Measurements from ENCODE around the gene PRM1.

PRM1 gene

GRCh38 chr16:11273721-11274324, 7.3 kb downstream of the PRM1 start:
- no peak for DNase-seq (ENCODE audit: low read depth in 3 of 3)

DNA sequence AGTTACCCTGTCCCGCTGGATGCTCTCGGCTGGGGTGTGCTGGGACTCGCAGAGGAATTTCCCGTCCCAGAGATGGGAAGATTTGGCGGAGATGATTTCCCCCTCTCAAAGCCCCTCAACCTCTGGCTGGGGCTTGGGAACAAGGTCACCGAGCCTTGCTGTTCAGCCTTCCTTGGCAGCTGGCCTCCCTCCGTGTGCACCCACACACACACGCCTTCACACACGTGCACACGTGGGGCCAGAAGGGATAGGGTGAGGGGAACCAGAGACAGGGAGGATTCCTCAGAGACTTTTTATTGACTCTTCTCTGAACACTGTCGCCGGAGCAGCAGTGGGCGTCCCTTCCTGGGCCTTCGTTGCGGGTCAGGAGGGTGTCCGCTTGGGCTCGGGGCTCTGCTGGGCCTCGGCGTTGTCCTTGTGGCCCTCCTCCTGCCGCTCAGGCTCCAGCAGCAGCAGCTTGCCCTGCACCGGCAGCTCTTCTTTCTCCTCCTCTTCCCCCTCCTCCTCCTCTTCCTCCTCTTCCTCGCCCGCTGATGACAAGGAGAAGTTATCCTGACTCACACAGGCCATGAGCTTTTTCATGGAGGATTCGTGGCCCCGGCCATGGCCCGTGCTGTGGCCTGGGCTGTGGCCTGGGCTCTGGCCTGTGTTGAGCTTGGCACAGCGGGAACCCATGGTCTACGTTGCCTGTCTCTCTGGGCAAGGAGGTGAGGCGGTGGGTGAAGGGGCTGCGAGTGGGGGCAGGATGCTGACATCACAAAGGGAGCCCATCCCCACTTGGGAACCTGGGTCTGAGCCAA, 8.0 kb downstream of the PRM1 start, which contains the start of gene PRM3:
PRM3 (minus strand) TSS at position 709 of the 800 bp plus-strand sequence; CDS start at position 675, 34 bp downstream.
- no peak for DNase-seq (ENCODE audit: low read depth in 3 of 3)

GRCh38 chr16:11272484-11272883, 8.6 kb downstream of the PRM1 start:
- DNase-seq (ENCODE audit: low read depth in 3 of 3), result no peak

DNA sequence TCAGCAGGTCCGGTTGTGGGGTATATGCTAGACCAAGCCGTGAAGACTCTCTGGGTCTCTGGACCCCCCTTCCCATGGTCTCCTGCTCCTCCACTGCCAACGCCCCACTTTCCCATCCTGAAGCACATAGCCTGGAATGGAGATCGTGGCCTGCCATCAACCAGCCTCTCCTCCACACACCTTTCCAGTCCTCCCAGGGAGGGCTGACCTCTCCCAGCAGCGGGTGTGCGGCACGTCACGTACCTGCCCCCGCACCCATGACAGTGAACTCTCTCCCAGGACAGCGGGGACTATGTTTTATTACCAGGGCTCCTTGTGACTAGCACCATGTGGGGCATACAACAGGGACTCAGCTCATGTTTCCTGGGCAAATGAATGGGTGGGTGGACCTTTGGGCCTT, 9.5 kb downstream of the PRM1 start:
- DNase-seq (ENCODE audit: low read depth in 3 of 3), result no peak

GRCh38 chr16:11270602-11271162, 10.4 kb downstream of the PRM1 start:
- DNase-seq (ENCODE audit: low read depth in 3 of 3), result no peak

DNA sequence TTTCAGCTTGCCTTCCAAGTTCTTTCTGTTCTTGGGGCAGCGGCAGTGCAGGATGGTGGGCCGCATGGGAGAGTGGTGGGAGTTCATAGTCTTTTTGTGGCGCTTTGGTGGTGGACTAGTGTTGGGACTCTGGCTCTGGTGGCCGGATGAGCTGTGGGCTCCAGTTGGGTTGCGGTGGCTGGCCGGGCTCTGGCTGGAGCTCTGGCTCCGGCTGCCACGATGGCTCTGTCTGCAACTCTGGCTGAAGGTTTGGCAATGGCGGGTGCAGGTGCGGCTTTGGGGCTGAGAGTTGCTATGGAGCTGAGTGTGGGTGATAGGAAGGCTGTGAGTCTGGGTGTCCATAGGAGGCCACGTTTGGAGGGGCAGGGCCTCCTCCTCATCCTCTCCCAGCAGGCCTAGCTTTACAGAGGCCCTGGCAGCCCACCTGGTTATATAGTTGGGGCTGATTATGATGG, 12.2 kb downstream of the PRM1 start, which contains the start of gene TNP2:
TNP2 (minus strand) TSS at position 405 of the 455 bp plus-strand sequence; CDS start at position 342, 63 bp downstream.
- DNase-seq (ENCODE audit: low read depth in 3 of 3), result no peak

GRCh38 chr16:11265124-11265523, 16.0 kb downstream of the PRM1 start:
- no peak for DNase-seq (ENCODE audit: low read depth in 3 of 3)

GRCh38 chr16:11264155-11264832, 16.8 kb downstream of the PRM1 start:
- no peak for DNase-seq (ENCODE audit: low read depth in 3 of 3)

DNA sequence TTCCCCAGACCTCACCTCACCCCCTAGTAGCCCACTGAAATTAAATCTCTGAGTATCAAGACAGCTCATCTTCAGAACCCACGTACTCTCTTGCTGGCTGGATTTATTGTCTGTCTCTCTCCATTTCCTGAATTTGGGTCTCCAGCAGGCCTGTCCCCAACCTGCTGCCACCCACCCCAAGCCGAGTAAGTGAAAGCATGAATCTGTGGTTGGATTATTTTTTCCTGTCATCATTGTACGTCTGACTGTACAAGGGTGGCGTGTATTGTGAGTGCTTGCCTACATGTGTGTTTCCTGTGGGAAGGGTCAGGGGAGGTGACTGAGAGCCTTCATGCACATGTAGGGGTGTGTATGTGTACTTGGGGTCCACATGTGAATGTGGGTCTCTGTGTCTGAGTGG, 17.4 kb downstream of the PRM1 start:
- DNase-seq (ENCODE audit: low read depth in 3 of 3), result peak in 1 of 3 experiments; percentile 60

GRCh38 chr16:11262915-11263314, 18.2 kb downstream of the PRM1 start:
- no peak for DNase-seq (ENCODE audit: low read depth in 3 of 3)

GRCh38 chr16:11260596-11260966, 20.5 kb downstream of the PRM1 start:
- no peak for DNase-seq (ENCODE audit: low read depth in 3 of 3)

DNA sequence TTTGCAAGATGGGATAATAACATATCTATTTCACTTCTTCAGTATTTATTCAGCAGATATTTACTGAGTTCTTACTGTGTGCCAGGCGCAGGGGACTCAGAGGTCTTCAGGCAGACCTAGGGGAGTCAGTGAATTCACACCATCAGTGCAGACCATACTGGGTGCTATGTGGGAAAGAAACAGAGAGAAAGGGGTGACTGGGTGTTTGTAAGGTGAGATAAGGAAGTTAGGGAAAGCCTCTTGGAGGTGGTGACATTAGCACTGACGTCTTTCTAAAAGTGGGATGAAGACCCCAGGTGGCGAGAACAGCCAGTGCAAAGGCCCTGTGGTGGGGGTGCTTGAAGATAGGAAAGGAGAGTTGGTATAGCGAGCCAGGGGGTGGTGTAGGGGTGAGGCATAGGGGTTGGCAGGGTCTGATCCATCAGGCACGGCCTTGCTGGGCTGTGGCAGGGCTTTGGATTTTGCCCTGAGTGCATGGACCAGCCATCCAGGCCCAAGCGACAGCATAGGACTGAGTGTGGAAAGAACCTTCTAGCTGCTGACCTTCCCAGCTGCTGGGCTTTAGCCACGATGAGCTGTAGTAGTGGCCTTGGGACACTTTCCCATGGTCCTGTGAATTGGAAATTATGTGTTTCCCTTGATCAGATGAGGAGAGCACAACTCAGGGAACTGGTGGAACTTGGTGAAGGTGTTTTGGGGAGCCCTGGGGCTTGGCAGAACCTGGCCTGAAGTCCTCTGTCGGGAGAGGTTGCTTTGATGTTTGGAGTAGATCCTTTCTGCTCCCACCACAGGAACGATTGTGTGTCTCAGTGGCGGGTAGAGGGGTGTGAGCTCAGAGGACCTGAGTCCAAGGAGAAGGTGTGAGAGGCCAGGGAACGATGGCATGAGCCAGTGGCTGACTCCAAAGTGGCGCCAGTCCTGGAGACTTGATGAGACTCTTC, 21.2 kb downstream of the PRM1 start:
- no peak for DNase-seq (ENCODE audit: low read depth in 3 of 3)

DNA sequence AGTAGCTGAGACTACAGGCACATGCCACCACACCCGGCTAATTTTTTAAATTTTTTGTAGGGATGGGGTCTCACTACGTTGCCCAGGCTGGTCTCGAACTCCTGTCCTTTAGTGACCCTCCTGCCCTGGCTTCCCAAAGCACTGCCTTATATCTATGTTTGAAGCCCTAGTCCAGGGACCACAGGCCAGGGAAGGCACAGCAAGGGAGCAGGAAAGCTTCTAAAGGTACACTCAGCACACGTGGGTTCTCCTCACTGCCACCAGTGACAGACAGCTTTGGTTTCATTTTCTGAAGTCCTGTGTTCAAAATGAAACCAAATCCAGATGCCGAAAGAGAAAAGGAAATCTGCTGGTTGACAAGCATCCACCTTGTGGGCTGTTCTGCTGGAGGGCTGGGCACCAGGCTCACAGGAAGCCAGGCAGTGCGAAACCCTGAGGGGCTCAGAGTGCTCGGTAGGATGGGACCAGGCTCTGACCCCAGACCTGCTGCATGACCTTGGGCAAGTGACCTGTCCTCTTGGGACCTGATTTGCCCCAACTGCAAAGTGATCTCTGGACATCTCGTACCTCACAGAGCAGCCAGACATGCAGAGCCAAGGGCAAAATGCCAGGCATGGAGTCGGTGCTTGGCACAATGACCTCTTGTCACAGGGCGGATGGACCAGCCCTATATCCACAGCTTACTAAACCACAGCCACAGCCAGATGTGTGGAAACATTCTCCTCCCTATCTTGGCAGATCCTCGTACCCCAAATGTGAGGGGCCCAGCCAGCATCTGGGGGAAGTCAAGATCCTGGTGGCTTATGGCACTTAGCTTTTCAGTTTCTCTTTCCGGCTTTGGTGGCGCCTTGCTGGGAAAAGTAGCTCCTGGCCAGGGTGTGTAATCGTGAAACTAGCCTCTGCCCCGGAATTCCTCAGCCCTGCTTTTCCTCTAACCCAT, 22.3 kb downstream of the PRM1 start:
- DNase-seq (ENCODE audit: low read depth in 3 of 3), result peak in 1 of 3 experiments; percentile 35

DNA sequence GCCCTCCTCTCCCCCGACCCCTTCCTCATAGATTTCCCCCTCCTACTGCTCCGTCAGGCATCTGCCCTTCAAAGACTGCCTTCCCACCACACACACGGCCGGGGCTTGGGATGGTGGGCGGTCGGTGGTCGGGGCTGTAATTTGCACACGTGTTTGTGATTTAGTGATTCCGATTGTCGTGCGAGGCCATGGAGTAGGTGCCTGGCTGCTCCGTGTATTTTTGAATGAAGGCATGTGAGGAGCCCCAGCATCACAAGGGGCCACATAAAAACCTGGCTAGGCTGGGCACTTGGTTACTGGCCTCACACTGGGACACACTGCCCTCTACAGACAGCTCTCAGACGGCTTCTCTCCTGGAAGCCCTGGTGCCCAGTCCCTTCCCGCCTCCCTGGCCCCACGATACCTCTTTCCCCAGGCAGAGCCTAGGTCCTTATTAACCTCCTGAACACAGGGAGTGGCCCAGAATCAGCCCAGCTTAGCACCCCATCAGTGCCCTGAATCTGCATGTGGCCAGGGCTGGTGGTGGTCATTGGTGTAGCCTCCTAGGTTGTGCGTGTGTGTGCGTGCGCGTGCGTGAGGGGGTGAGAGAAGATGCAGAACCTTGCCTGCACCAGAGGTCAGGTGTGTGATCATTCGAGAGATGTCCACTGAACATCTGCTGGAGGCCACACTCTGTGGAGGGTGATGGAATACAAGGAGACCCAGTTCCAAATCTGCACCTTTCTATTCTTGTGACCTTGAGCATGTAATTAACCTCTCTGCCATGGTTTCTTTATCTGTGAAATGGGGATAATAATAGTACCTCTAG, 23.8 kb downstream of the PRM1 start:
- peak in 1 of 3 experiments; percentile 66 for DNase-seq (ENCODE audit: low read depth in 3 of 3)

GRCh38 chr16:11256661-11257130, 24.4 kb downstream of the PRM1 start:
- DNase-seq (ENCODE audit: low read depth in 3 of 3), result peak in 1 of 3 experiments; percentile 69

DNA sequence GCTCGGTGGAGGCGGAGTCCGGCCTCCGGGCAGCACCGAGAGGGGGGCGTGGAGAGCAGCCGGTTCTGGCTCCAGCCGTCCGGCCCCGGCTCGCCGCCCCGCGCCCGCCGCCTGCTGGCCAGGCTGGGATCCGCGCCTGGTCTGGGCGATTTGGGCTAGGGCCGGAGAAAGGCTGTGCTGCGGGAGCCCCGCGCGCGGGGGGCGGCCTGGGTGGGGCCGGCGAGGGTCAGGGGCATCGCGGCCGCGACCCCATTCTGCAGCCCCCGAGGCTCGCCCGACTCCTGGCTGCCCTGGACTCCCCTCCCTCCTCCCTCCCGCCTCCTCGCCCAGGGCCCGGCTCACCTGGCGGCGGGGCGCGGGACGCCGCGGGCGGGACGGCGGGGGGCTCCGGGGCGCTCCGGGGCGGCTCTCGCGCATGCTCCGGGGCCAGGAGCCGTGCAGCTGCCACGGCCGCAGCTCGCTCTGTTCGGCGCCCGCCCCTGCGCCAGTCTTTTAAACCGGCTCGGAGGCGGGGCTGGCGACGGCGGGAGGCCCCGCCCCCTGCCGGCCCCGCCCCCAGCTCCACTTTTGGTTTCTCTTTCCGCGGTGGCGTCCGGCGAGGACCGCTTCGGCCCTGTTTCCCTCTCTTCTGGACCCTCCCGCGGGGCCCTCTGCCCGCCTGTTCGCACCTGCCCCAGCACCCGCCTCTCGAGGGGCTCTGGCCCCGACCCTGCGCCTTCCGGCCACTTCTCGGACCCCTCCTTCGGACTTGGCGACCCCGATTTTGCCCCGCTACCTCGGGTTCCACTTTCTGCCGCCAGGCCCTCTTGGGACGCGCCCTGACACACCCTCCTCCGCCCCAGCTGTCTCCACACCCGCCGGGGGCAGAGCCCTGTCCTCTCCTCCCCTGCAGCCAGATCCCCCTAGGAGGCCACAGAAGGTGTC, 25.1 kb downstream of the PRM1 start, which contains the start of gene SOCS1:
SOCS1 (minus strand) TSS at position 468 of the 924 bp plus-strand sequence. CDS start 726 bp downstream, outside the sequence.
- DNase-seq (ENCODE audit: low read depth in 3 of 3), result peak; percentile 76 to 88 (median 81)

- peak in 1 of 3 experiments; percentile 52 for DNase-seq (ENCODE audit: low read depth in 3 of 3)
Observed at GRCh38 chr16:11254913-11255736, 26.0 kb downstream of the PRM1 start.
